ENCODE results near the gene HEATR3.
A peak's percentile ranks its signal among the peaks of the same experiment; 100 is the strongest.

Gene HEATR3

GRCh38 chr16:50121278-50121677, 55.5 kb downstream of the HEATR3 start:
- no peaks in the 10 kb centered on the region for H3K79me2 ChIP-seq (ENCODE audit: insufficient read depth, low read length)
- no peaks in the 10 kb centered on the region for H3K9me2 ChIP-seq (replicated peaks; ENCODE audit: low read depth, low read length)
- H3F3A ChIP-seq (ENCODE audit: low read depth): no peaks in the 10 kb centered on the region
- no peak overlapping the region for H3K9ac ChIP-seq (ENCODE audit: low read depth, low read length, poor library complexity, severe bottlenecking)
- H3K9me3 ChIP-seq (ENCODE audit: insufficient read depth, low read depth, low read length): no peaks in the 10 kb centered on the region
- TF ChIP-seq EZH2phosphoT487 (IDR thresholded peaks at IDR 0.05; ENCODE audit: borderline replicate concordance) (no peak), CTCF (conservative IDR thresholded peaks at IDR 0.05; ENCODE audit: low read length) (no peak)
- H4K20me1 ChIP-seq (ENCODE audit: insufficient read depth, low read length, poor library complexity, severe bottlenecking): no peaks in the 10 kb centered on the region
- no peaks in the 10 kb centered on the region for H3K27me3 ChIP-seq (ENCODE audit: insufficient read depth, low read length, poor library complexity, severe bottlenecking)
- no peak overlapping the region for H3K4me3 ChIP-seq (ENCODE audit: low read length, poor library complexity, severe bottlenecking)
- no peak overlapping the region for H3K4me2 ChIP-seq (ENCODE audit: low read depth, low read length, poor library complexity, severe bottlenecking)
- no peaks in the 10 kb centered on the region for H3K36me3 ChIP-seq (ENCODE audit: insufficient read depth, low read length)
- H2AFZ ChIP-seq (ENCODE audit: low read length): no peak overlapping the region
- H3K4me1 ChIP-seq (ENCODE audit: insufficient read depth, low read length, poor library complexity, severe bottlenecking): no peaks in the 10 kb centered on the region

GRCh38 chr16:50121721-50122445, 56.1 kb downstream of the HEATR3 start:
- Histone ChIP-seq H3K9ac (ENCODE audit: low read depth, low read length, poor library complexity, severe bottlenecking) (no peak overlapping the region), H3K36me3 (ENCODE audit: insufficient read depth, low read length) (no peaks in the 10 kb centered on the region), H3K9me2 (replicated peaks; ENCODE audit: low read depth, low read length) (no peaks in the 10 kb centered on the region), H3K9me3 (ENCODE audit: insufficient read depth, low read depth, low read length) (no peaks in the 10 kb centered on the region), H3K4me2 (ENCODE audit: low read depth, low read length, poor library complexity, severe bottlenecking) (no peak overlapping the region), H3F3A (ENCODE audit: low read depth) (no peaks in the 10 kb centered on the region), H4K20me1 (ENCODE audit: insufficient read depth, low read length, poor library complexity, severe bottlenecking) (no peaks in the 10 kb centered on the region), H2AFZ (ENCODE audit: low read length) (peak overlapping the region; percentile 43; the same call in 1 of the 2 replicates), H3K27me3 (ENCODE audit: insufficient read depth, low read length, poor library complexity, severe bottlenecking) (no peaks in the 10 kb centered on the region), H3K4me3 (ENCODE audit: low read length, poor library complexity, severe bottlenecking) (no peak overlapping the region), H3K4me1 (ENCODE audit: insufficient read depth, low read length, poor library complexity, severe bottlenecking) (no peaks in the 10 kb centered on the region), H3K79me2 (ENCODE audit: insufficient read depth, low read length) (no peaks in the 10 kb centered on the region)
- TF ChIP-seq EZH2phosphoT487 (IDR thresholded peaks at IDR 0.05; ENCODE audit: borderline replicate concordance): no peak
- no peak for TF ChIP-seq CTCF (conservative IDR thresholded peaks at IDR 0.05; ENCODE audit: low read length)

GRCh38 chr16:50123417-50123816, 57.6 kb downstream of the HEATR3 start:
- no peaks in the 10 kb centered on the region for H3K9me2 ChIP-seq (replicated peaks; ENCODE audit: low read depth, low read length)
- no peaks in the 10 kb centered on the region for H3K9me3 ChIP-seq (ENCODE audit: insufficient read depth, low read depth, low read length)
- no peak overlapping the region for H3K9ac ChIP-seq (ENCODE audit: low read depth, low read length, poor library complexity, severe bottlenecking)
- no peaks in the 10 kb centered on the region for H4K20me1 ChIP-seq (ENCODE audit: insufficient read depth, low read length, poor library complexity, severe bottlenecking)
- H3K79me2 ChIP-seq (ENCODE audit: insufficient read depth, low read length): no peaks in the 10 kb centered on the region
- H3K4me3 ChIP-seq (ENCODE audit: low read length, poor library complexity, severe bottlenecking): no peak overlapping the region
- H3K27me3 ChIP-seq (ENCODE audit: insufficient read depth, low read length, poor library complexity, severe bottlenecking): no peaks in the 10 kb centered on the region
- H3K36me3 ChIP-seq (ENCODE audit: insufficient read depth, low read length): no peaks in the 10 kb centered on the region
- TF ChIP-seq CTCF (conservative IDR thresholded peaks at IDR 0.05; ENCODE audit: low read length) (no peak), EZH2phosphoT487 (IDR thresholded peaks at IDR 0.05; ENCODE audit: borderline replicate concordance) (no peak)
- no peak overlapping the region for H2AFZ ChIP-seq (ENCODE audit: low read length)
- no peak overlapping the region for H3K4me2 ChIP-seq (ENCODE audit: low read depth, low read length, poor library complexity, severe bottlenecking)
- H3K4me1 ChIP-seq (ENCODE audit: insufficient read depth, low read length, poor library complexity, severe bottlenecking): no peaks in the 10 kb centered on the region
- H3F3A ChIP-seq (ENCODE audit: low read depth): no peaks in the 10 kb centered on the region
